HepG2 (cell line): ENCODE results near the gene SYT17. TPM values are rescaled to one million over a fixed set of nuclear protein-coding genes. Genes with fewer than 3 reads are reported as not detected.

Source experiments
- CBX2 ChIP-seq, 2 experiments: fragments of 200-600 bp in 1 of 2; sonication (generic); formaldehyde crosslinking in 1 of 2; IDR thresholded peaks; 2 replicates each; pipeline versions ENCODE4 v1.7.0 to v1.8.1; 2018 to 2022; ENCODE audit warnings: low read depth in 2 of 2, low read length in 1 of 2, mild to moderate bottlenecking in 1 of 2, missing genetic modification reagents in 1 of 2
- NKX3-1 ChIP-seq: sonication (generic); formaldehyde crosslinking; IDR thresholded peaks from 2 replicates; pipeline ENCODE4 v1.5.0; 2020; ENCODE audit warnings: missing genetic modification reagents
- PAWR ChIP-seq: sonication (generic); formaldehyde crosslinking; IDR thresholded peaks from 2 replicates; pipeline ENCODE4 v1.4.0; 2020; ENCODE audit warnings: missing genetic modification reagents, mild to moderate bottlenecking, borderline replicate concordance
- TGIF2 ChIP-seq: IDR thresholded peaks from 2 replicates; pipeline ENCODE4 v1.6.1; 2016; ENCODE audit warnings: control low read depth, missing compliant biosample characterization
- TMF1 ChIP-seq: sonication (generic); formaldehyde crosslinking; IDR thresholded peaks from 2 replicates; pipeline ENCODE4 v1.8.1; 2022; ENCODE audit warnings: low read depth, missing genetic modification reagents
- ZNF331 ChIP-seq: sonication (generic); formaldehyde crosslinking; IDR thresholded peaks from 2 replicates; pipeline ENCODE4 v1.4.0; 2020; ENCODE audit warnings: missing genetic modification reagents
- ZNF362 ChIP-seq: sonication (generic); formaldehyde crosslinking; IDR thresholded peaks from 2 replicates; pipeline ENCODE4 v1.4.0; 2020; ENCODE audit warnings: missing genetic modification reagents, mild to moderate bottlenecking, borderline replicate concordance
- ZNF609 ChIP-seq: sonication (generic); formaldehyde crosslinking; IDR thresholded peaks from 2 replicates; pipeline ENCODE4 v1.4.0; 2020; ENCODE audit warnings: mild to moderate bottlenecking, missing genetic modification reagents, borderline replicate concordance
- polyA plus RNA-seq, 8 experiments: library from polyadenylated mRNA; depleted of rRNA in 3 of 8; stranded (reverse) in 7 of 8; unstranded in 1 of 8; fragments of >200 nt; fragmentation: Illumina TruSeq in 4 of 8; extraction: Trizol in 4 of 8; gene quantifications; 2 replicates each; pipeline versions ENCODE4 v1.2.1 to v1.2.3, GENCODE V29; 2011 to 2016; ENCODE audit warnings: low read depth in 4 of 8, missing spikeins in 1 of 8, mixed read lengths in 1 of 8; ENCODE audit not compliant: insufficient read depth in 1 of 8
- total RNA-seq, 5 experiments: library from RNA; depleted of rRNA; stranded (reverse); fragments of >200 nt; fragmentation: Illumina TruSeq; extraction: Trizol; gene quantifications; 2 replicates each; pipeline ENCODE4 v1.2.3, GENCODE V29; 2016; ENCODE audit warnings: low read depth in 1 of 5

SYT17 gene
- total and polyA plus RNA-seq, 2 of the 13 experiments (the other 11 are each of a cell fraction or from before 2014, with no cell fraction given) = 0.44 TPM; not detected in 1

- TF ChIP-seq ZNF609 (CRISPR knock-in tag) (no peak), CBX2 (IDR thresholded peaks at IDR 0.05; ENCODE audit: low read depth, low read length) (no peak), CBX2 (CRISPR knock-in tag; IDR thresholded peaks at IDR 0.05; ENCODE audit: low read depth) (no peak), ZNF331 (CRISPR knock-in tag) (no peak), TGIF2 (CRISPR knock-in tag) (no peak), ZNF362 (CRISPR knock-in tag) (no peak), TMF1 (CRISPR knock-in tag) (no peak), NKX3-1 (no peak), PAWR (CRISPR knock-in tag) (no peak)
Observed at GRCh38 chr16:19265380-19265930, 97.4 kb downstream of the SYT17 start (continued).
